Neural progenitor cell (in vitro differentiated cells): ENCODE measurements around the gene NBAS.

ENCODE experiments used
- CTCF ChIP-seq: fragments of 200-600 bp; sonication (generic); IDR thresholded peaks from 2 replicates; pipeline ENCODE4 v1.5.1; 2017; ENCODE audit warnings: antibody characterized with exemption, mild to moderate bottlenecking
- EZH2 ChIP-seq: fragments of 200-600 bp; sonication (generic); IDR thresholded peaks from 2 replicates; pipeline ENCODE4 v1.6.1; 2017; ENCODE audit warnings: antibody characterized with exemption, mild to moderate bottlenecking, moderate library complexity
- EZH2phosphoT487 ChIP-seq: fragments of 200-600 bp; sonication (generic); IDR thresholded peaks from 2 replicates; pipeline ENCODE4 v1.6.1; 2017; ENCODE audit warnings: antibody characterized with exemption

- TF ChIP-seq CTCF (no peak), EZH2 (no peak), EZH2phosphoT487 (no peak)
These were observed 62.6 kb downstream of the NBAS start for GRCh38 chr2:15498554-15498953.
